HuH-7 (cell line): Measurements from ENCODE around the gene CYRIA.

Experiments used
- DNase-seq: peaks from one replicate; pipeline ENCODE4 v3.0.0; 2011; ENCODE audit warnings: low spot score

The CYRIA gene

GRCh38 chr2:16650287-16651249 is 15.1 kb downstream of the CYRIA start:
- DNase-seq: no peak

GRCh38 chr2:16649353-16650286 is 16.0 kb downstream of the CYRIA start:
- no peak for DNase-seq

DNA sequence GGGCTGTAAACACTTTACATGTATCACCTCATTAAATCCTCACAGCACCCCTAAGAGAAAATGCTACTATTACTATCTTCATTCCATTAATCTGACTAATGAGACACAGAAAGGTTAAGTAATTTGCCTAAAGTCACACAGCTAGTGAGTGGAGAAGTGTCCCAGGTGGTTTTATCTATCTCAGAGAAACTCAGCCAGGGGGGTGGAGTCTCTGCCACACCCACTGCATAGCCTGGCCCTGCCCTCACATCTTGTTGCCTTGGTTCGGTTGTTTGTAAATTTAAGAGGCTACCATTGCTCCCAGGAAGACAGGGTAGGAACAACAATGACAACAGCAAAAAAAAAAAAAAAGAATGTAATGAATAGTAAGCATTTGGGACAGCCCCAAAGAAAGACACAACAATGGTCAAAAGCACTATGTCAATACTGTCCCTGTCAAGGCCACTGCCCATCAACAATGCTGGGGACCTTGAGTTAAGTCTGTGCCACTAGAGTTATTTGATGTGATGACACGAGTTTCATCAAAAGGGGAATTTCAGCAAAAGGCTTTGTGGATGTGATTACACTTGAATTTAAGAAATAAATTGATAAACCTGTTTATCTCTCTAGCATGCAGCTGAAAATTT is 17.5 kb downstream of the CYRIA start:
- DNase-seq: no peak

DNA sequence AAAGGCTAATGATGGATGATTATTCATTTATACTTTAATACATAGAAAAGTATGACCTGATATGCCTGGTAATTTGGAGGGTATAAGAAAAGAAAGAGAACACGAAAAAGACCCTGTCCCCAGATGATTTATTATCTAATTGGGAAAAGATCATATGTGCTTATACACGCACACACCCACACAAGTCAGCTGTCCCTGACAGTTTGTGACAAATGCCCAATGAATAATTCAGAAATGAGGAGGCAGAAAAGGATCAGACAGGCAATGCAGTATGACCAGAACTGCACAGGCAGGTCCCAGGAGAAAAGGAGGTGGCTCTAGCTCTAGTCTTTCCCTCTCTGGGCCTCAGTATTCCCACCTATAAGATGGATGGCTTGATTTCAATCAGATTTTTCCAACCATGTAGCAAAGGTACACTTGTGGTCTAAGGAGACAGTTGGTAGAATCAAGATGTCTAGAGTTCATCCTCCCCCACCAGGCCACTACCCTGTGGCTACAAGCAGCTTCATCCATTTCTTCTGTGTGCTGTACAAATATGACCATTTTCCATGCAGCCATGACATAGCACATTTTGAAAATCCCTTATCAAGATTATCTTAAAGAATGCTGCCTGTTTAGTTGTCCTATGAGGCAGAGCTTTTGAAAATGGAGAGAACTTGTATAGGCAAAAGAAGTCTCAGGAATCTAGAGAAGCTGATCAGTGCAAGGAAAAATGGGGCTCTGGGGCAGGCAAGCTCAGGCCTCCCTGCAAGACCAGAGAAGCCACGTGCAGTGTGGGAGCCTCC is 19.7 kb downstream of the CYRIA start:
- DNase-seq: no peak

DNA sequence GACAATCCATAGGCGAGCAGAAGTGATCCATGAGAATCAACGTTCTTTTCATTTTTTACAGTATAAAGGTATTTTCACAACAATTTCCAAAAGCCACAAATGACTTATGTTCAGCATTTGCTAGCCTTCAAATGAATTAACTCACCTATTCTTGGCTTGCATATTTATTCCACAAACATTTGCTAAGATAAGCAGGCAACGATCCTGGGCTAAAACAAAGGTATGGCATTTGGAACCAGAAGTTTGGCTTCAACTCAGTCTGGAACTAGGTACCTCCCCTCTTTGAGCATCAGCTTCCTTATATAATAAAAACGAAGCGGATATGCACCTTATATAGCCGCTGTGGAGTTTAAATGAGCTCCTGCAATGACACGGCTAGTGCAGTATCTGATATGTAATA is 20.5 kb downstream of the CYRIA start:
- DNase-seq: no peak

DNA sequence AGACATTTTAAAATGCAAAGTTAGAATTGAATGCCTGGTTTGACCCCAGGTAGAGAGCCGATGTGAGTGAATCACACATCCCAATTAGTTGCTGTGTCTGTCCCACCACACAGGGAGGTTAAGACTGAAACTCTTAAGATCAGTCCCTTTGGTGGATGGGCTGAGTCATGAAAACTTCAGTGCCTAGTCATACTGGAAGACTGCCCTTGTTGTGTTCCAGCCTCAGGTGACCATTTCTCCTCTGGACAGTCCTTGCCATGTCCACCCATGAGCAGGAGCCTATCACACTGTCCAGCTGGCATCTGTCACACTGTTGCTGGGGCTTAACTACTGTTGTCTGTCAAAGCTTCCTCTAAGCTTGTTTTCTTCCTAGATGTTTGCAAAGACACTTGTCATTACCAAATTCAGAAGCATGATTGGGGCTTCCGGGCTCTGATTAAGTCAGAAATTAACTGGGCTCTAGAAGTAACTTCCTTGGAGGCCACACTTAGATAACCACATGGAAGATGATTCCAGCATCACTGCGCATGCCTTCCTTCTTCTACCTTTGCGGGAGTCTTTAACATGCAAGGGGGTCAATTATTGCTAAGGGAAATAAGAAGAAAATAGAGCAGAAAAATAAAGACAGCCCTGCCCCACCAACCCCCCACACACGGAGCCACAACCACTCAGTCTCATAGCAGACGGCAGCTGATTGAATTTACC is 21.3 kb downstream of the CYRIA start:
- DNase-seq: no peak

DNA sequence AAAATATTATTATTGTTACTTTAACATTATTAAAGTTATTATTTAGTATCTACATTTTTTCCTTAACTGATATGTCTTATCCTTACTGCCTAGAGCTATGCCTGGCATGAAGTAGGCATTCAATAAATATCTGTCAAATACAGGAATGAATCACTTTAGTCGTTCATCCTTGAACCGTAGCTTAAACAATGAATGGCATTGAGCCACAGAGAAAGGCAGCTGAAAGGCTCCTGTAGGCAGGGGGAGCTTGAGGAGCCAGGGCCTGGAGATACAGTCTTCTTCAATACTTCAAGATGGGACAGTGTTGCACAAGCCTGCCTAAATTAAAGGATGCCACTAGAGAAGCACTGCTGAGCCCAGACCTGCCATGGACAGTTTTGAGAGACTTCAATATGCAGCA is 22.5 kb downstream of the CYRIA start:
- DNase-seq: no peak

DNA sequence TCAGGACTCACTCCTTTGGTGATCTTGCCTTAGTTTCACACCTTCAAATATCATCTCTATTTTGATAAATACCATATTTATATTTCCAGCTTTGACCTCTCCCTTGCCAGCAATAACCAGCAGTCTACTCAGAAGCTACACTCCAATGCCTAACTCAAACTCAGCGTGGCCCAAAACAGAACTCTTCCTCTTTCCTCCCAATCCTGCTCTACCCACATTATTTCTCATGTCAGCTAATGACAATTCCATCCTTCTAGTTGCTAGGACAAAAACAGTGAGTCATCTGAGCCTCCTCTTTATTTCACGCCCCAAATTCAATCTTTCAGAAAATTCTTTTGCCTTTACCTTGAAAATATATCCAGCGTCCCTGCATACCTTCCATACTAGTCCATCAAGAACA is 23.5 kb downstream of the CYRIA start:
- DNase-seq: no peak

- no peak for DNase-seq
Observed at GRCh38 chr2:16641509-16641908, 24.1 kb downstream of the CYRIA start.

- DNase-seq: no peak
Observed at GRCh38 chr2:16640867-16641266, 24.8 kb downstream of the CYRIA start.

DNA sequence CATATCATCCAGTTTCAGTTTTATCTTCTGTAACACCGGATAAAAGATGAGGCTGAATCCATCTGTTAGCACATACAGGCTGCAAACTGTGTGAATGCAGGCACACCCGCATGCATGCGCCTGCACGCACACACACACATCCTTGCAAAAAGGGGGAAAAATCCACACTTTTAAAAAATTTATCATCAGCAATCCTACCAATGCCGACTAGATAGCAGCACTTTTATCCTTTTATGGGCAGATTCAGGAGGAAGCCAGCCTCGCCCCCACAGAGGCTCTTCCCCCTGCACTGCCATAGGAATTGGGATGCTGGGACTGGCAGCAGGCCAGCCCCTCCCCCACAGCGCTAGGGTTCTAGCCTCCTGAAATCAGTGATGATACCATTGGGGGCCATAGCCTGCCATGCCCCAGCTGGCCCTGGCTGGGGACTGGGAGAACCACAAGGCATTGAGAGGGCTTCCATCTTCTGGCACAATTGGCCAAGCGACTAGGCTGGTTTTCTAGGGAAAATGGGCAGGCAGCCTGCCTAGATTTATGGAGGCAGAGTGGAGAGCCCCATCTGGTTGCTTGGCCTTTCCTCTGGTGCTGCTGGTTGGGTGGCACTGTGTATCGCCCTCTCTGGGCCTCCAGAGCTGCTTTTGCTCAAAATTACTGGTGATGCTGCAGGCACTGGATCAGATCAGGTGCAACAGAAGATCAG is 25.5 kb downstream of the CYRIA start:
- DNase-seq: no peak

DNA sequence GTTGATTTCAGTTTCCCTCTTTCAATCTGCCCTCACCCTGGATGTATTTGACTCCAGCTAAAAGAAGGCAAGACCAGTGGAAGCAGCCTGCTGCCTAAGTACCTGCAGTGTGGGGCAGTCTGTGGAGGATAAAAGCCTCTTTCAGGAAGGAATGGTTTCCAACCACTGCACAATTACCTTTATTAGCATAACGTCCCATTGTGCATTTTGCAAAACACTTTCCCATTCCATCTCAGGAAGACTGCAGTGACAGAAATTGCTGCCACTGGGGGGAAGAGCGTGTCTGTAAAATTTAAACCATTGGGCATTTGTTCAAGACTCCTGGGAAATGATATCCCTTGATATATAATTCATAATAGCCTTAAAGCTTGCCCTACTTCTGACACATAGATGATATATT is 26.2 kb downstream of the CYRIA start:
- no peak for DNase-seq

GRCh38 chr2:16638946-16639345 is 26.7 kb downstream of the CYRIA start:
- DNase-seq: no peak

DNA sequence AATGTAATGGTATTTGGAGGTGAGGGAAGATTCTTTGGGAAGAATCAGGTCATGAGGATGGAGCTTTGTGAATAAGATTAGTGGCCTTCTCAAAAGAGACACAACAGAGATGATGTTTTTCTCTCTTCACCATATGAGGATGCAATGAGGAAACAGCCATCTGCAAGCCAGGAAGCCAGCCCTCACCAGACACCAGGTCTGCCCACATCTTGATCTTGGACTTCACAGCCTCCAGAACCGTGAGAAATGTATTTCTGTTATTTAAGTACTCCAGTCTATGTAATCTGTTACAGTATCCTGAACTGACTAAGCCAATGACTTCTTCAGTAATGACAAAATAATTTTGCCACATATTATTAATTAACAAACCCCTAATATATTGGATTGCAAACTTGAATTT is 28.3 kb downstream of the CYRIA start:
- DNase-seq: no peak

- no peak for DNase-seq
Observed at GRCh38 chr2:16635791-16636699, 29.6 kb downstream of the CYRIA start.

- DNase-seq: no peak
Observed at GRCh38 chr2:16633621-16634430, 31.8 kb downstream of the CYRIA start.

GRCh38 chr2:16632598-16632997 is 33.0 kb downstream of the CYRIA start:
- no peak for DNase-seq

GRCh38 chr2:16630463-16630862 is 35.2 kb downstream of the CYRIA start:
- no peak for DNase-seq
